HCT116 (cell line): ENCODE results near the gene POLR2H. TPM values are rescaled to one million over a fixed set of nuclear protein-coding genes. Genes with fewer than 3 reads are reported as not detected.

Source experiments
- ATAC-seq: fragments of 200-7000 bp; cut with Tn5 transposase; 2 replicates; pipeline ENCODE4 v1.9.1; 2020; ENCODE audit warnings: mild to moderate bottlenecking, moderate library complexity
- BruUV-seq: library from RNA; stranded (reverse); fragments of 400-500 nt; replicated peaks from 2 replicates; lab custom pipeline; 2021; lab: Mats Ljungman, UMichigan
- CTCF ChIA-PET: fragments of 300-600 bp; sonication (Branson Sonifier 250); formaldehyde crosslinking; loops from one replicate; lab custom pipeline; 2021; ENCODE audit warnings: antibody characterized with exemption; lab: Charles Lee
- POLR2A ChIA-PET: fragments of 300-600, 350-600 bp; sonication (Branson Sonifier 250); formaldehyde crosslinking; loops from one replicate; lab custom pipeline; 2021; ENCODE audit warnings: antibody characterized with exemption; lab: Charles Lee
- RAD21 ChIA-PET, 2 experiments: fragments of 300-600 bp; sonication (Branson Sonifier 250); formaldehyde crosslinking; loops; one replicate each; lab custom pipeline; 2023; ENCODE audit warnings: low total read pairs in 2 of 2; ENCODE audit not compliant: uncharacterized antibody in 2 of 2, unreplicated experiment in 2 of 2, low non-redundant PET in 1 of 2; lab: Charles Lee
- DNase-seq: peaks from one replicate; pipeline ENCODE4 v3.0.0-alpha.2; 2010; ENCODE audit warnings: low read depth, low spot score
- H2AFZ ChIP-seq: fragments of 200-600 bp; shearing (Covaris generic), sonication (generic); 2 replicates; pipeline ENCODE4 v1.6.1; 2017; ENCODE audit warnings: low read depth, mixed run types, mixed read lengths, antibody characterized with exemption, low read length; ENCODE audit not compliant: poor library complexity, severe bottlenecking
- H3K27ac ChIP-seq: 2 replicates; pipeline ENCODE4 v1.5.1; 2012; ENCODE audit warnings: low read depth, low read length
- H3K27me3 ChIP-seq: fragments of 200-600 bp; sonication (generic); 2 replicates; pipeline ENCODE4 v1.6.1; 2016; ENCODE audit warnings: mixed run types, low read length, mixed read lengths; ENCODE audit not compliant: insufficient read depth
- H3K36me3 ChIP-seq, 2 experiments: fragments of 200-500 bp in 1 of 2; fragments of 200-600 bp in 1 of 2; sonication (Bioruptor generic) in 1 of 2; sonication (generic) in 1 of 2; 2 replicates each; pipeline versions ENCODE4 v1.5.1 to v1.6.1; 2014 to 2016; ENCODE audit warnings: low read length in 2 of 2, inconsistent platforms in 1 of 2, mixed read lengths in 1 of 2, mixed run types in 1 of 2; ENCODE audit not compliant: insufficient read depth in 2 of 2, control insufficient read depth in 1 of 2
- H3K4me1 ChIP-seq, 2 experiments: fragments of 200-600 bp in 1 of 2; sonication (generic) in 1 of 2; 2 replicates each; pipeline versions ENCODE4 v1.5.1 to v1.6.1; 2012 to 2017; ENCODE audit warnings: low read length in 2 of 2, inconsistent platforms in 1 of 2, mild to moderate bottlenecking in 1 of 2, mixed read lengths in 1 of 2, mixed run types in 1 of 2, moderate library complexity in 1 of 2; ENCODE audit not compliant: insufficient read depth in 2 of 2, control insufficient read depth in 1 of 2
- H3K4me2 ChIP-seq: fragments of 200-600 bp; sonication (generic); 2 replicates; pipeline ENCODE4 v1.6.1; 2017; ENCODE audit warnings: mixed run types, low read length, mixed read lengths
- H3K4me3 ChIP-seq, 2 experiments: fragments of 200-600 bp in 1 of 2; sonication (generic) in 1 of 2; replicated peaks in 1 of 2; 2 replicates each; pipeline ENCODE4 v1.5.1; 2011 to 2016; ENCODE audit warnings: low read length in 2 of 2, control low read depth in 1 of 2, low read depth in 1 of 2, mild to moderate bottlenecking in 1 of 2, mixed read lengths in 1 of 2, mixed run types in 1 of 2
- H3K79me2 ChIP-seq: fragments of 200-600 bp; sonication (generic); 2 replicates; pipeline ENCODE4 v1.6.1; 2017; ENCODE audit warnings: mild to moderate bottlenecking, mixed run types, low read length, moderate library complexity, mixed read lengths; ENCODE audit not compliant: insufficient read depth
- H3K9ac ChIP-seq: fragments of 200-600 bp; sonication (generic); 2 replicates; pipeline ENCODE4 v1.6.1; 2016; ENCODE audit warnings: low read length, mixed read lengths
- H3K9me2 ChIP-seq: fragments of 200-600 bp; sonication (generic), shearing (Covaris generic); 2 replicates; pipeline ENCODE4 v1.6.1; 2017; ENCODE audit warnings: mixed run types, mild to moderate bottlenecking, moderate library complexity; ENCODE audit not compliant: insufficient read depth
- H3K9me3 ChIP-seq, 2 experiments: fragments of 200-500 bp in 1 of 2; fragments of 200-600 bp in 1 of 2; sonication (Bioruptor generic) in 1 of 2; sonication (generic) in 1 of 2; 2 replicates each; pipeline ENCODE4 v1.6.1; 2014 to 2017; ENCODE audit warnings: low read length in 2 of 2, mixed read lengths in 2 of 2, inconsistent platforms in 1 of 2, low read depth in 1 of 2, mild to moderate bottlenecking in 1 of 2, mixed run types in 1 of 2, moderate library complexity in 1 of 2; ENCODE audit not compliant: control insufficient read depth in 1 of 2, insufficient read depth in 1 of 2
- H4K20me1 ChIP-seq: fragments of 200-600 bp; sonication (generic), shearing (Covaris generic); 2 replicates; pipeline ENCODE4 v1.6.1; 2017; ENCODE audit warnings: mixed run types, mild to moderate bottlenecking, moderate library complexity; ENCODE audit not compliant: insufficient read depth
- CEBPB ChIP-seq: IDR thresholded peaks from 2 replicates; pipeline ENCODE4 v1.6.1; 2012; ENCODE audit warnings: low read depth
- POLR2AphosphoS5 ChIP-seq: IDR thresholded peaks from 2 replicates; pipeline ENCODE4 v1.6.1; 2011; ENCODE audit warnings: mild to moderate bottlenecking, low read depth, low read length, moderate library complexity
- REST ChIP-seq: IDR thresholded peaks from 2 replicates; pipeline ENCODE4 v1.6.1; 2012; ENCODE audit warnings: low read depth
- SIN3A ChIP-seq: IDR thresholded peaks from 2 replicates; pipeline ENCODE4 v1.6.1; 2012; ENCODE audit warnings: low read depth
- ZBTB33 ChIP-seq: IDR thresholded peaks from 2 replicates; pipeline ENCODE4 v1.6.1; 2011; ENCODE audit warnings: mild to moderate bottlenecking, low read length, moderate library complexity; ENCODE audit not compliant: insufficient replicate concordance; ENCODE audit errors: extremely low read depth
- ZFX ChIP-seq: fragments of 450-650 bp; IDR thresholded peaks from 2 replicates; pipeline ENCODE4 v1.6.1; 2017
- intact Hi-C: fragments of 100-400 bp; cut with micrococcal nuclease; formaldehyde crosslinking; loops from 2 replicates; pipeline ENCODE4 v1.10.0; 2022
- total RNA-seq: library from RNA; stranded (reverse); gene quantifications from one replicate; pipeline ENCODE4 v1.2.1, GENCODE V29; 2021; ENCODE audit not compliant: unreplicated experiment

POLR2H gene
- total RNA-seq, 1 experiment from 2014 or later, result 156 TPM

- TF ChIP-seq REST (no peak), CEBPB (no peak), SIN3A (no peak), ZBTB33 (no peak)
These were observed 44.7 kb upstream of the POLR2H start (continued) for GRCh38 chr3:184316792-184317191.

GRCh38 chr3:184317201-184317600 is 44.3 kb upstream of the POLR2H start:
- H3K27ac ChIP-seq, result peak overlapping the region; percentile 87
- BruUV-seq, result TSS peak; percentile 33
- ChIA-PET RAD21 (no interaction called here), POLR2A (interaction anchor here (0.9 kb wide), 1 partner anchor 28 kb away, joined by 3 read pairs; no protein-coding TSS in a partner anchor), CTCF (no interaction called here)
- peak overlapping the region; percentile 99; the same call in 1 of the 2 replicates for H3K9ac ChIP-seq
- intact Hi-C loops, result no loop called here
- ATAC-seq (no peak), DNase-seq (no peak)
- peak overlapping the region; percentile 82 for H3K4me2 ChIP-seq
- peaks cover 46 to 62% of the 10 kb centered on the region in 2 experiments for H3K4me1 ChIP-seq
- peaks cover 75% of the 10 kb centered on the region for H3K79me2 ChIP-seq
- no peaks in the 10 kb centered on the region for H3K9me2 ChIP-seq
- no peaks in the 10 kb centered on the region for H3K9me3 ChIP-seq
- no peaks in the 10 kb centered on the region for H3K27me3 ChIP-seq
- TF ChIP-seq ZFX (no peak), POLR2AphosphoS5 (0 out of 2 replicates have a peak, but pooled peaks have one; percentile 1)
- H3K4me3 ChIP-seq, result no peak overlapping the region
- H3K36me3 ChIP-seq, result peaks cover 21 to 46% of the 10 kb centered on the region in 2 experiments
- H4K20me1 ChIP-seq, result peaks cover 33% of the 10 kb centered on the region; the same call in 1 of the 2 replicates
- no peak overlapping the region for H2AFZ ChIP-seq
